ENCODE measurements around the gene LRFN4. TPM values are rescaled to one million over a fixed set of nuclear protein-coding genes. Genes with fewer than 3 reads are reported as not detected.
A peak's percentile ranks its signal among the peaks of the same experiment; 100 is the strongest.

Gene LRFN4
- total and polyA plus RNA-seq, 2 of the 13 experiments (the other 11 are each of a cell fraction or from before 2014, with no cell fraction given), result 1.3 to 6.8 TPM

GRCh38 chr11:66891851-66892660, 35.2 kb downstream of the LRFN4 start (continued):
- TF ChIP-seq ZBTB33 (CRISPR knock-in tag; IDR thresholded peaks at IDR 0.05), result peak; percentile 49; the same call in 1 of the 2 replicates
- no peak for TF ChIP-seq ZBTB4 (CRISPR knock-in tag; IDR thresholded peaks at IDR 0.05; ENCODE audit: borderline replicate concordance)
- TF ChIP-seq ZNF382 (CRISPR knock-in tag; IDR thresholded peaks at IDR 0.05; ENCODE audit: borderline replicate concordance), result no peak
- no peak for TF ChIP-seq ZKSCAN1 (IDR thresholded peaks at IDR 0.05; ENCODE audit: low read length)
- TF ChIP-seq GMEB2 (CRISPR knock-in tag; IDR thresholded peaks at IDR 0.05; ENCODE audit: low read depth), result no peak
- peak; percentile 59; the same call in 1 of the 2 replicates for TF ChIP-seq ELF3 (CRISPR knock-in tag; IDR thresholded peaks at IDR 0.05)
- TF ChIP-seq ZMAT3 (CRISPR knock-in tag; conservative IDR thresholded peaks at IDR 0.05), result no peak
- TF ChIP-seq SIN3A (IDR thresholded peaks at IDR 0.05; ENCODE audit: borderline replicate concordance, low read depth, low read length), result 0 out of 2 replicates have a peak, but pooled peaks have one; percentile 43
- TF ChIP-seq PAXIP1 (CRISPR knock-in tag; conservative IDR thresholded peaks at IDR 0.05), result peak; percentile 52; the same call in 1 of the 2 replicates
- TF ChIP-seq KMT2B (CRISPR knock-in tag; IDR thresholded peaks at IDR 0.05), result 0 out of 2 replicates have a peak, but pooled peaks have one; percentile 17
- no peak for TF ChIP-seq HBP1 (CRISPR knock-in tag; IDR thresholded peaks at IDR 0.05; ENCODE audit: low read depth)
- TF ChIP-seq KDM5B (CRISPR knock-in tag; IDR thresholded peaks at IDR 0.05; ENCODE audit: borderline replicate concordance), result no peak
- no peak for TF ChIP-seq SP4 (CRISPR knock-in tag; IDR thresholded peaks at IDR 0.05)
- peak; percentile 52; the same call in 1 of the 2 replicates for TF ChIP-seq ERF (CRISPR knock-in tag; IDR thresholded peaks at IDR 0.05)
- no peak for TF ChIP-seq ZNF205 (CRISPR knock-in tag; IDR thresholded peaks at IDR 0.05)
- TF ChIP-seq ZNF547 (CRISPR knock-in tag; IDR thresholded peaks at IDR 0.05), result no peak
- no peak for TF ChIP-seq MEF2D (CRISPR knock-in tag; IDR thresholded peaks at IDR 0.05)
